Kidney (tissue), 14 donors: ENCODE data around the gene KHDC4. TPM values are rescaled to one million over a fixed set of nuclear protein-coding genes. Genes with fewer than 3 reads are reported as not detected.

Experiments
- DNase-seq, 5 donors: peaks; one replicate each; pipeline ENCODE4 v3.0.0-alpha.2; 2013 to 2020
- FAIRE-seq: peaks from 2 replicates; lab custom pipeline; 2012; peaks lifted over from hg19 to GRCh38; lab: Jason Lieb, UNC
- H3K27ac ChIP-seq, 2 donors: one replicate each; pipeline ENCODE4 v1.7.0; 2013; ENCODE audit warnings: low read depth in 2 of 2, low read length in 2 of 2, inconsistent platforms in 1 of 2
- H3K27me3 ChIP-seq: one replicate; pipeline ENCODE4 v1.7.1; 2013; ENCODE audit warnings: low read length, inconsistent platforms; ENCODE audit not compliant: control insufficient read depth, insufficient read depth
- H3K36me3 ChIP-seq, 3 donors: one replicate each; pipeline versions ENCODE4 v1.7.0 to v1.7.1; 2013; ENCODE audit warnings: low read length in 3 of 3, control low read depth in 1 of 3, inconsistent platforms in 1 of 3; ENCODE audit not compliant: insufficient read depth in 3 of 3, control insufficient read depth in 2 of 3
- H3K4me1 ChIP-seq, 3 donors: one replicate each; pipeline versions ENCODE4 v1.7.0 to v1.7.1; 2013; ENCODE audit warnings: low read length in 3 of 3, inconsistent platforms in 1 of 3, low read depth in 1 of 3; ENCODE audit not compliant: control insufficient read depth in 2 of 3, insufficient read depth in 2 of 3
- H3K4me3 ChIP-seq, 3 donors: one replicate each; pipeline versions ENCODE4 v1.7.0 to v1.8.1; 2013; ENCODE audit warnings: low read length in 3 of 3, control low read depth in 1 of 3, inconsistent platforms in 1 of 3
- H3K9ac ChIP-seq, 3 donors: one replicate each; pipeline versions ENCODE4 v1.7.0 to v1.7.1; 2013; ENCODE audit warnings: low read length in 3 of 3, control low read depth in 1 of 3, inconsistent platforms in 1 of 3
- H3K9me3 ChIP-seq, 3 donors: one replicate each; pipeline versions ENCODE4 v1.7.0 to v1.7.1; 2013; ENCODE audit warnings: low read length in 3 of 3, control low read depth in 1 of 3, inconsistent platforms in 1 of 3; ENCODE audit not compliant: control insufficient read depth in 2 of 3, insufficient read depth in 1 of 3
- CTCF ChIP-seq: IDR thresholded peaks from 3 replicates; pipeline ENCODE4 v1.5.1; 2012; ENCODE audit warnings: mild to moderate bottlenecking, moderate library complexity, borderline replicate concordance; ENCODE audit not compliant: insufficient read depth; ENCODE audit errors: extremely low read depth
- intact Hi-C: fragments of 100-400 bp; cut with DNase I; formaldehyde crosslinking; loops from one replicate; pipeline ENCODE4 v1.11.1; 2022
- polyA plus RNA-seq: library from polyadenylated mRNA; stranded (reverse); fragments of 350-450 nt; fragmentation: Illumina TruSeq; extraction: RNeasy Lipid Tissue Mini Kit (QIAGEN cat#74804); gene quantifications from one replicate; pipeline ENCODE4 v1.2.3, GENCODE V29; 2014; ENCODE audit warnings: low read depth, low replicate concordance; ENCODE audit not compliant: insufficient read depth
- total RNA-seq: library from RNA; stranded (reverse); fragmentation: NEBNext Ultra II Directional; extraction: Animal tissue kit (Norgen Biotek cat#: 25700); gene quantifications from one replicate; pipeline ENCODE4 v1.2.1, GENCODE V29; 2021
- donor health status: control.
- donor health status: control.
- donor health status: control.
- donor health status: control.
- donor health status: control.
- donor health status: DM: yes; HTN: yes; CAD: no.
- donor health status: Normal renal cell carcinoma (clear cell type).

KHDC4 gene
- total and polyA plus RNA-seq, 2 donors from 2014 or later, result 19.8 to 57.4 TPM

GRCh38 chr1:155973723-155974122 lies 39.5 kb upstream of the KHDC4 start:
- FAIRE-seq (no peak), DNase-seq (no peak)
- intact Hi-C loops, result no loop called here
- Histone ChIP-seq H3K27ac (no peak overlapping the region), H3K4me3 (no peak overlapping the region), H3K27me3 (no peaks in the 10 kb centered on the region), H3K4me1 (peaks cover 2 to 47% (median 7%) of the 10 kb centered on the region in 3 donors), H3K9me3 (no peaks in the 10 kb centered on the region), H3K36me3 (no peaks in the 10 kb centered on the region), H3K9ac (no peak overlapping the region)
- TF ChIP-seq CTCF, result no peak

- intact Hi-C loops, result no loop called here
- no peak overlapping the region for H3K27ac ChIP-seq
- FAIRE-seq, result no peak
Measured at GRCh38 chr1:155971910-155972809, 37.9 kb upstream of the KHDC4 start.

GRCh38 chr1:155970531-155971167 lies 36.4 kb upstream of the KHDC4 start:
- Histone ChIP-seq H3K4me3 (no peak overlapping the region), H3K9me3 (no peaks in the 10 kb centered on the region), H3K27me3 (no peaks in the 10 kb centered on the region), H3K27ac (peak overlapping the region in 1 of 2 donors; percentile 35), H3K4me1 (peaks cover 8 to 55% (median 19%) of the 10 kb centered on the region in 3 donors), H3K36me3 (peaks cover 0 to under 1% (median 0%) of the 10 kb centered on the region in 3 donors), H3K9ac (no peak overlapping the region)
- TF ChIP-seq CTCF, result no peak
- intact Hi-C loops, result no loop called here
- FAIRE-seq, result no peak
- DNase-seq, result peak in 1 of 5 donors; percentile 89

More at GRCh38 chr1:155971910-155972809, 37.9 kb upstream of the KHDC4 start:
- TF ChIP-seq CTCF, result no peak
- Histone ChIP-seq H3K9me3 (no peaks in the 10 kb centered on the region), H3K4me1 (peaks cover 8 to 57% (median 20%) of the 10 kb centered on the region in 3 donors), H3K9ac (no peak overlapping the region), H3K4me3 (no peak overlapping the region), H3K36me3 (no peaks in the 10 kb centered on the region), H3K27me3 (no peaks in the 10 kb centered on the region)
- DNase-seq, result no peak
